Stimulated activated naive CD8-positive, alpha-beta T cell treated with anti-CD3 and anti-CD28 coated beads, Interleukin-15, Interleukin-2, amounts not matched to agents 100 ng/mL and 50 ng/mL, for 24 hours (primary cell): ENCODE measurements around the gene TRDN.
"Not testable (repeated sequence)": the region's sequence is repeated elsewhere in the genome, so short reads cannot be mapped to it uniquely, and the experiment has no call there.

Experiments
- H3K27ac Mint-ChIP-seq: one replicate; pipeline ENCODE4 v1.8.0; 2021; ENCODE audit warnings: mild to moderate bottlenecking, mixed read lengths
- H3K27me3 Mint-ChIP-seq: one replicate; pipeline ENCODE4 v1.8.0; 2021; ENCODE audit warnings: mixed read lengths
- H3K36me3 Mint-ChIP-seq: one replicate; pipeline ENCODE4 v1.8.0; 2021; ENCODE audit warnings: low read depth, mixed read lengths
- H3K4me1 Mint-ChIP-seq: one replicate; pipeline ENCODE4 v1.8.0; 2021; ENCODE audit warnings: low read depth, mixed read lengths
- H3K4me3 Mint-ChIP-seq: one replicate; pipeline ENCODE4 v1.8.0; 2021; ENCODE audit warnings: mild to moderate bottlenecking, mixed read lengths
- H3K9me3 Mint-ChIP-seq: one replicate; pipeline ENCODE4 v1.8.0; 2021; ENCODE audit warnings: mixed read lengths

TRDN gene

DNA sequence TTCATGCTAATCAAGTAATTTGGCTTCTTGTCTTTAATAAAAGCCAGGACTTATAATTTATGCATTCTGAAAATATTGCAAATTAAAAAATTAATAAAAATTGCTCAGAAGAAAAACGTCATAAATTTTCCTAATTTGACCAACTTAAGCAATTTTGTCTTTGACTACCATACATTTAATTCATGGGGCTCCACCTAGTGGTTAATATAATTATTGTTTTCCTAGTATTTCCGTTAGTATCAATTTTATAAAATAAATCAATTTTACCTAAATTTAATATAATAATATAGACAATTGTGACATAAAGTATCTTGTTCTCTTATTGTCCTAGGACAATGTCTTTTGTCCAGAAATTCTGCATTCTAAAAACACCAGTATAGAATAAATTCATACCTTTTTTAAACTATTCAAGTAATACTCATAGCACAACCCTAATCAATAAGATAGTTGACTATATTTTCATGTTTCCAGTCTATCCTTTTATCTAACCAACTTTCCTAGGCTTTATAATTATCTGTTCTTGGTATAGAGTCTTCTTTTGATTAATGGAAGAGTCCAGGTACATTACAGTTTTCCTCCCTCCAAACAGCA, 319.9 kb downstream of the TRDN start:
- Mint-ChIP-seq H3K27me3 (no peaks in the 10 kb centered on the region), H3K27ac (no peak overlapping the region), H3K36me3 (no peaks in the 10 kb centered on the region), H3K4me3 (no peak overlapping the region), H3K4me1 (no peaks in the 10 kb centered on the region), H3K9me3 (peaks cover under 1% of the 10 kb centered on the region)

DNA sequence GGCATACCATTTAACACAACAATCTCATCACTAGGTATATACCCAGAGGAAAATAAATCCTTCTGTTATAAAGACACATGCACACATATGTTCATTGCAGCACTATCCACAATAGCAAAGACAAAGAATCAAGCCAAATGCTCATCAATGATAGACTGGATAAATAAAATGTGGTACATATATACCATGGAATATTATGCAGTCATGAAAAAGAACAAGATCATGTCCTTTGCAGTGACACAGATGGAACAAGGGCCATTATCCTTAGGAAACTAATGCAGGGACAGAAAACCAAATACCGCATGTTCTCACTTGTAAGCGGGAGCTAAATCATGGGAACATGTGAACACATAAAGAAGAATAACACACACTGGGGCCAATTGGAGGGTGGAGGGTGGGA, 322.3 kb downstream of the TRDN start:
- not testable (repeated sequence) for H3K36me3 Mint-ChIP-seq, H3K27me3 Mint-ChIP-seq, H3K4me1 Mint-ChIP-seq, H3K9me3 Mint-ChIP-seq, H3K4me3 Mint-ChIP-seq, H3K27ac Mint-ChIP-seq

DNA sequence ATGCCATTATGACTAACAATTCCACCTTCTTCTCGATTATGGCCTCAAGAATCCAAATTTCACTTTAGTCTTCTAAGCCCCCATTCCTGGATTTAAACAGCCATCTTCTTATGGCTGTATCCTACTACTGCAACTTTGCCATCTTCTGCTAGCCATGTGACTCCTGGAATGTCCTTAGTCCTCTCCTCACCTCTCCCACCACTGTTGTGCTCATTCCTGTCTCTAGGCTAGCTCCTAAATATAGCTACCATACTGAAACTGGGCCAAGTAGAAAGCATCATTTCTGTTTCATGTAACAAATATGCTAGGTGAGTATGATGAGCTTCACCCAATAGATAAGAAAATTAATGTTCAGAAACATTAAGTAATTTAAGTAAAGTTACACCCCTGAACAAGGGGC, 327.6 kb downstream of the TRDN start:
- Mint-ChIP-seq H3K9me3 (peaks cover 3% of the 10 kb centered on the region), H3K27ac (no peak overlapping the region), H3K27me3 (no peaks in the 10 kb centered on the region), H3K4me3 (no peak overlapping the region), H3K36me3 (no peaks in the 10 kb centered on the region), H3K4me1 (no peaks in the 10 kb centered on the region)

DNA sequence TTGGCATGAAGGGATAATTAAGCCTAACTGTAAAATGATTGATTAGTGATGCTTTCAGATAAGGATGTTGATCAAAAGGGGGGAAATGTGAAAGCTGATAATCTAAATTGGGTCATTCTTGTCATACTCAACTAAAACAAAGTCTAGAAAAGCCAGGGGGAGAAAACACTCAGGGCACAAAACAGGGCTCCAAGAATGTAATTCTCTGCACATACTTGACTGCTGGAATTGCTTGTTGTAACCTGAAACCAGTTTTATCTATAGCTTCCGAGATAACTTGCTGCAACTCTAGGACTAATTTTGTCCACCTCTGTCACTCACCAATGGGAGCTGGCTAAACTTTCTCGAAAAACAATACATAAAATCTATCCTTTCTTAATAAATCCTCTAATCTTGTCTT, 330.4 kb downstream of the TRDN start:
- no peaks in the 10 kb centered on the region for H3K9me3 Mint-ChIP-seq
- no peak overlapping the region for H3K27ac Mint-ChIP-seq
- H3K4me3 Mint-ChIP-seq, result no peak overlapping the region
- no peaks in the 10 kb centered on the region for H3K4me1 Mint-ChIP-seq
- H3K36me3 Mint-ChIP-seq, result no peaks in the 10 kb centered on the region
- H3K27me3 Mint-ChIP-seq, result no peaks in the 10 kb centered on the region

DNA sequence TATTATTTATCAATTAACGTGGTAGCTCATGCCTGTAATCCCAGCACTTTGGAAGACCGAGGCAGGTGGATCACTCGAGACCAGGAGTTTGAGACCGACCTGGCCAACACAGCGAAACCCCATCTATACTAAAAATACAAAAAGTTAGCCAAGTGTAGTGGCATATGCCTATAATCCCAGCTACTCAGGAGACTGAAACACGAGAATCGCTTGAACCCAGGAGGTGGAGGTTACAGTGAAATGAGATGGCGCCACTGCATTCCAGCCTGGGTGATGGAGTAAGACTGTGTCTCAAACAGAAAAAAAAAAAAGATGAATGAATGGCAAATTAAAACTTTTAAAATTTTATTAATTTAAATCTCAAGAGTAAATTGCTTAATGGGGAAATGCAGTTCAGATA, 341.1 kb downstream of the TRDN start:
- no peak overlapping the region for H3K4me3 Mint-ChIP-seq

DNA sequence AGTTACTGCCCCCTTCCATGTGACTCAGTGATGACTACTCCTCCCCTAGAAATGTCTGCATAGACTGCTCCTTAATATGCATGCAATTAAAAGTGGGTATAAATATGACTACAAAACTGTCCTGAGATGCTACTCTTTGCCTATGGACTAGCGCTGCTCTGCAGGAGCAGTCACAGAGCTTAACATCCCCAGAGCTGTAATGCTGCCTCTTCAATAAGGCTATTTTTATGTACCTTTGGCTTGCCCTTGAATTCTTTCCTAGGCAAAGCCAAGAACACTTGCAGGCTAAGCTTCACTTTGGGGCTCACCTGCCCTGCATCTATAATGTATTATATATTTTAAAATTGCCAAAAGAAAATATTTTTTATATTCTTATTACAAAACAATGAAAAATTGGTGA, 341.6 kb downstream of the TRDN start:
- no peaks in the 10 kb centered on the region for H3K27me3 Mint-ChIP-seq
- no peak overlapping the region for H3K4me3 Mint-ChIP-seq

More for the DNA sequence above, 341.1 kb downstream of the TRDN start:
- Mint-ChIP-seq H3K36me3 (no peaks in the 10 kb centered on the region), H3K27ac (no peak overlapping the region), H3K27me3 (no peaks in the 10 kb centered on the region), H3K4me1 (no peaks in the 10 kb centered on the region), H3K9me3 (no peaks in the 10 kb centered on the region)

DNA sequence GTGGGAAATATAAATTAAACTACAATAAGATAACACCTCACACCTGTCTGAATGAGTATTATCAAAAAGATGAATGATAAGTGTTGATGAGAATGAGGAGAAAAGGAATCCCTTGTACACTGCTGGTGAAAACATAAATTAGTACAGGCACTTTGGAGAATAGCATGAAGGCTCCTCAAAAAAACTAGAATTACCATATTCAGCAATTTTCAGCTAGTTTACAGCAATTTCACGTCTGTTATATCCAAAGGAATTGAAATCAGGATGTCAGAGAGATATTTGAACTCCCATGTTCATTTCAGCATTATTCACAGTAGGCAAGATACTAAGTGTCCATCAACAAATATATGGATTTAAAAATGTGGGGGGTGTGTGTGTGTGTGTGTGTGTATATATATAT, 348.1 kb downstream of the TRDN start:
- Mint-ChIP-seq H3K27ac (no peak overlapping the region), H3K27me3 (no peaks in the 10 kb centered on the region), H3K9me3 (peaks cover 4% of the 10 kb centered on the region), H3K4me1 (no peaks in the 10 kb centered on the region), H3K4me3 (no peak overlapping the region), H3K36me3 (no peaks in the 10 kb centered on the region)

More for the DNA sequence above, 341.6 kb downstream of the TRDN start:
- H3K9me3 Mint-ChIP-seq, result no peaks in the 10 kb centered on the region
- H3K27ac Mint-ChIP-seq, result no peak overlapping the region
- no peaks in the 10 kb centered on the region for H3K4me1 Mint-ChIP-seq
- H3K36me3 Mint-ChIP-seq, result no peaks in the 10 kb centered on the region

DNA sequence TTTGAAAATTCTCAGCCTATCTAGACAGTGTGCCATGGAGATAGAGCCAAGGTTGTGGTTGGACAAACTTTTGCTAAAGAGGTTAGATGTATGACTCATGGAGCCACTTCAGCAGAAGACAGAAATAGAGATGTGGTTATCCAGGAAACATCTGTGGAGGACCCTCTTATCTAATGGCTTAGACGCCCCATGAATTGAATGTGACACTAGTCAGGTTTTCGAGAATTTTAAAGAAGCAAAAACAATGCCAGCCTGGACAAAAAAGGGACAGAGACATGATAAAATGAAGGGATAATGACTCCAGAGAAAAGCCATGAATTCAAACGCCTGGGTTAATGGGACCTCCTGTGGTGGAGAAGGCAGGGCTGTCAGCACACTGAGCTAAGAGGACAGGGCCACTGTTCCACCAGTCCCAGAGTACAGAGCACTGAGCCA, 360.2 kb downstream of the TRDN start:
- H3K4me1 Mint-ChIP-seq, result no peaks in the 10 kb centered on the region
- peaks cover 4% of the 10 kb centered on the region for H3K9me3 Mint-ChIP-seq
- no peak overlapping the region for H3K4me3 Mint-ChIP-seq
- no peaks in the 10 kb centered on the region for H3K27me3 Mint-ChIP-seq
- H3K36me3 Mint-ChIP-seq, result no peaks in the 10 kb centered on the region
- H3K27ac Mint-ChIP-seq, result no peak overlapping the region

DNA sequence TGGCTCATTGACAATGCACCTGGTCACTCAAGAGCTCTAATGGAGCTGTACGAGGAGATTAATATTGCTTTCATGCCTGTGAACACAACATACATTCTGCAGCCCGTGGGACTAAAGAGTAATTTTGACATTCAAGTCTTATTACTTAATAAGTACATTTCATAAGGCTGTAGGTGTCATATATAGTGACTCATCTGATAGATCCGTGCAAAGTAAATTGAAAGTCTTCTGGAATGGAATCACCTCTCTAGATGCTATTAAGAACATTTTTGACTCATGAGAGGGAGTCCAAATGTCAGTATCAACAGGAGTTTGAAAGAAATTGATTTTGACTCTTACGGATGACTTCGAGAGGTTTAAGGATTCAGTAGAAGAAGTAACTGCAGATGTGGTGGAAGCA, 372.8 kb downstream of the TRDN start:
- Mint-ChIP-seq H3K4me1 (no peaks in the 10 kb centered on the region), H3K27ac (no peak overlapping the region), H3K9me3 (peaks cover 9% of the 10 kb centered on the region), H3K27me3 (no peaks in the 10 kb centered on the region), H3K36me3 (no peaks in the 10 kb centered on the region), H3K4me3 (no peak overlapping the region)

DNA sequence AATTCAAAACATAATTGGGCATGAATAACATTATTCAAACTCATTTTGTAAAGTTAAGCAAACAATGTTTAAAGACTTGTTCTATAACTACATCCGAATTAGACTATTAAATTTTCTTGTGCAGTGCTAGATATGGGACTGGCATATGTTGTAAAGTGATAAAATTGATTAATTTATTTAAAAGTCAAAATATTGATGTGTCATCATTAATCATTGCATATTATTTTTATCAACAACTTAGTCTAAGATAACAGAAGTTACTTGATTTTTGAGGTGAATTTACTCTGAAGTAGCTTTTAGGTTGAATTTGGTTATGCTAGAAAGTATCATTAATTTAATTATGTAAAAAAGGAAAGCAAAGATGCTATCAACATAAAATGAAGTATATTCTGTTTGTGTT, 396.1 kb downstream of the TRDN start:
- no peak overlapping the region for H3K27ac Mint-ChIP-seq
- no peaks in the 10 kb centered on the region for H3K4me1 Mint-ChIP-seq
- H3K4me3 Mint-ChIP-seq, result no peak overlapping the region
- H3K36me3 Mint-ChIP-seq, result no peaks in the 10 kb centered on the region
- H3K9me3 Mint-ChIP-seq, result peaks cover 9% of the 10 kb centered on the region
- no peaks in the 10 kb centered on the region for H3K27me3 Mint-ChIP-seq

DNA sequence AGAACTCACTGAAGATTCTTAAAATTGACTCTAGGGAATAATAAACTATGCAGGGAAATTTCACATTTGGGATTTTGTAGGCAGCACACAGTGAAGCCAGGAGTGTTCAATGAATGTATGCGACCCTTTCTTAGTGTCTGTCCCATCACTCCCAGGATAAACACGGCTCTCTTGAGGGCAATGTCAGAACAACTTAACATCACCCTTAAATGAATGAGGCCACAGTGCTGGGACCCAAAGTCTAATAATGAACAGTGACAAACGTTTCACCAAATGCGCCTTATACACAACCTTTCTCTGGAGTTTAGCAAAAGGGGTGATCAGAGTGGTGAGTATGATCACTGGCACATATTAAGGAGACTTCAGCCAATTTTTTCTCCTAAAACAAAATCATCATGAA, 403.4 kb downstream of the TRDN start:
- Mint-ChIP-seq H3K27ac (no peak overlapping the region), H3K4me1 (no peaks in the 10 kb centered on the region), H3K27me3 (no peaks in the 10 kb centered on the region), H3K4me3 (no peak overlapping the region), H3K36me3 (no peaks in the 10 kb centered on the region), H3K9me3 (no peaks in the 10 kb centered on the region)

DNA sequence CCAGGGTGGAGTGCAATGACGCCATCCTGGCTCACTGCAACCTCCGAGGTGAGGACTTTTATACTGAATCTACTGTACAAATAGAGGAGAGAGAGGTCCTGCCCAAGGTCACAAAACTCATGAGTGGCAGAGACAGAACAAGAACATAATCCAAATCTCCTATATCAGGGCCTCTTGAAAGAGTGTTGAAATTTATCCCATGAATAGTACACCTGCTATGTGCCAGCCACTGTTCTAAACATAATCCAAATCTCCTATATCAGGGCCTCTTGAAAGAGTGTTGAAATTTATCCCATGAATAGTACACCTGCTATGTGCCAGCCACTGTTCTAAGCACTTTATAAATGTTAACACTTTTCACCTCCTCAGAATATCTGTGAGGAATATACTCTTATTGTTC, 409.0 kb downstream of the TRDN start:
- H3K4me3 Mint-ChIP-seq, H3K9me3 Mint-ChIP-seq, H3K27me3 Mint-ChIP-seq, H3K27ac Mint-ChIP-seq, H3K36me3 Mint-ChIP-seq, H3K4me1 Mint-ChIP-seq: not testable (repeated sequence)

DNA sequence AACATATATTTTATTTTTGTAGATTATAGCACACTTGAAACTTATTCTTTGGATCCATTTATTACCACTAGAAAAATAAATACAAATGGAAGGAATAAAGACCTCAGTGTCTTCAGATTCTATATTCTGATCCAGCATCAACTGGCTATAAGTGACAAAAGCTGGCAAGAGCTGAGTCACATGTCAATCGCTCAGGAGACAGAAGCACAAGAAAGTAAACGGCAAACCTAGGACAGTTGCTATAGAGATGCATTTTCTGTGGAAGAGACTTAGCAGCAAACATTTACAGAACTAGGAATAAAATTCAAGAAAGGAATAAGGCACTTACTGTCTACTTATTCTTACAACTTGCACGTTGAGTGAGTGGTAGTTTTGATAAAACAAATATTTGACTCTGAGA, 410.4 kb downstream of the TRDN start:
- H3K4me1 Mint-ChIP-seq, result no peaks in the 10 kb centered on the region
- H3K4me3 Mint-ChIP-seq, result no peak overlapping the region
- no peak overlapping the region for H3K27ac Mint-ChIP-seq
- H3K27me3 Mint-ChIP-seq, result no peaks in the 10 kb centered on the region
- H3K36me3 Mint-ChIP-seq, result no peaks in the 10 kb centered on the region
- H3K9me3 Mint-ChIP-seq, result peaks cover 4% of the 10 kb centered on the region

DNA sequence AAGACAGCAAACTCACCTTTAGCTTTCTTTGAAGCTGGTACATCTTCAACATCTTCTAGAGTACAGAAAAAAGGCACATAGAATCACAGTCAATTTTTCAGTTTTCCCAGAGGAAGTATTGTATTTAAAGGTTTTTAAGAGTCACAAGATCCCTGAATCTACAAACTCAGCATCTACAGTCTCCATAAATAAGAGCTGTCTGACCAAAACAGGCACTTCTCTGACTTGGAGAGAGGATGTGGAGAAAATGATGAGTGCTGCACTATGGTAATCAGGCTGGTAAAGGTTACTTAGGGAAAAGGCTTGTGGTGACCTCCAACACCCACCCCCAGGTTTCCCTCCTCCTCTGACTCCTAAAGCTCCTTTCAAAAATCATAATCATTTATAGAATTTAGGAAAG, 412.7 kb downstream of the TRDN start:
- Mint-ChIP-seq H3K36me3 (no peaks in the 10 kb centered on the region), H3K4me3 (no peak overlapping the region), H3K4me1 (no peaks in the 10 kb centered on the region), H3K27me3 (no peaks in the 10 kb centered on the region), H3K27ac (no peak overlapping the region), H3K9me3 (peaks cover 4% of the 10 kb centered on the region)

DNA sequence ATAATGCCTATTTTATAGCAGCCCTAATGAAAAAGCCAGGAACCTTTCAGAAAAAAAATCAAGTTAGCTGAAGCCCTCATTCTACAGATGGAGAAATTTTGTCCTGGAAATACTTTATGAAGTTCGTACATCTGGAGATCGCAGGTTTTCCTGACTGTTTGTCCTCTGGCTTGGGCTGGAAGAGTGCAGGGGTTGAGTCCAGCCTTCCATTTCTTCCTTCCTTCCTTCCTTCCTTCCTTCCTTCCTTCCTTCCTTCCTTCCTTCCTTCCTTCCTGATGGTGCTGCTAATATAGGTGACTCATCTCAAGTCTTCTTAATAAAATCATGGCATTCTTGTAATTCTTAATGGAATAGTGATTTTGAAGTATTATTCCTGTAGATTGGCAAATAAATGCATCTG, 413.3 kb downstream of the TRDN start:
- Mint-ChIP-seq H3K4me1 (no peaks in the 10 kb centered on the region), H3K27me3 (no peaks in the 10 kb centered on the region), H3K4me3 (no peak overlapping the region), H3K36me3 (no peaks in the 10 kb centered on the region), H3K27ac (no peak overlapping the region), H3K9me3 (peaks cover 4% of the 10 kb centered on the region)

DNA sequence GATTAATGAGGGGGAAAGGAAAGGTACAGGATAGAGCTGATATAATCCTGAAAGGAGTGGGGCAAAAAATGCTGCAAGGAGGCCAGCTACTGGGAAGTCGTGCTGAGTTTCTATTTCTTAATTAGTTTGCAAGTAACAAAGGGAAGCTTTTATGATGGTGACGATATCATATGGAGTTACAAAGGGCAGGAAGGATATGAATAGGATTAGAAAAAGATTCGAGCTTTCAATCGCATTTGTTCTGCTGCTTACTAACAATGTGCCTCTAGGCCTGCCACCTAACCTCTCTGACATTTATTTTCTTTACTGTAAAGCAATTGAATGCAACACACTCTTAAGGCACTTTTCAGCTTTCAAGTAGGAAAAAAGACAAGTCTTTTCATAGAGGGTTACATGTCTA, 421.5 kb downstream of the TRDN start:
- H3K9me3 Mint-ChIP-seq, result peaks cover 4% of the 10 kb centered on the region
- no peaks in the 10 kb centered on the region for H3K36me3 Mint-ChIP-seq
- H3K27ac Mint-ChIP-seq, result no peak overlapping the region
- no peaks in the 10 kb centered on the region for H3K4me1 Mint-ChIP-seq
- H3K4me3 Mint-ChIP-seq, result no peak overlapping the region
- H3K27me3 Mint-ChIP-seq, result no peaks in the 10 kb centered on the region
